Large intestine (tissue), 3 donors: ENCODE data around the gene CEP44. TPM values are rescaled to one million over a fixed set of nuclear protein-coding genes. Genes with fewer than 3 reads are reported as not detected.

ENCODE experiments used
- DNase-seq, 2 donors: peaks; one replicate each; pipeline versions ENCODE4 v3.0.0 to v3.0.0-alpha.2; 2013
- H3K27ac ChIP-seq: one replicate; pipeline ENCODE4 v1.5.1; 2013; ENCODE audit warnings: low read length
- H3K27me3 ChIP-seq: 2 replicates; pipeline ENCODE4 v1.6.1; 2013; ENCODE audit warnings: low read length; ENCODE audit not compliant: control insufficient read depth, insufficient read depth
- H3K36me3 ChIP-seq: 2 replicates; pipeline ENCODE4 v1.6.1; 2013; ENCODE audit warnings: low read length; ENCODE audit not compliant: control insufficient read depth, insufficient read depth
- H3K4me1 ChIP-seq: one replicate; pipeline ENCODE4 v1.6.1; 2013; ENCODE audit warnings: low read length; ENCODE audit not compliant: control insufficient read depth, insufficient read depth
- H3K4me3 ChIP-seq: one replicate; pipeline ENCODE4 v1.5.1; 2013; ENCODE audit warnings: low read length
- H3K9me3 ChIP-seq: one replicate; pipeline ENCODE4 v1.6.1; 2013; ENCODE audit warnings: mild to moderate bottlenecking, low read depth, low read length, moderate library complexity; ENCODE audit not compliant: control insufficient read depth
- WGBS: methylation state at CpG from one replicate; pipeline ENCODE4 v1.1.5; 2013; ENCODE audit warnings: low lambda C conversion rate; ENCODE audit not compliant: insufficient coverage; 5-methylcytosine and 5-hydroxymethylcytosine counted together
- polyA plus RNA-seq: library from polyadenylated mRNA; unstranded; fragments of 120-200 nt; gene quantifications from one replicate; pipeline ENCODE4 v1.2.1, GENCODE V29; 2013

Gene CEP44
- polyA plus RNA-seq, 1 donor: 22.2 TPM

- no peak for DNase-seq
- H3K4me1 ChIP-seq: no peaks in the 10 kb centered on the region
- no peak overlapping the region for H3K4me3 ChIP-seq
- H3K9me3 ChIP-seq: no peaks in the 10 kb centered on the region
- H3K36me3 ChIP-seq: peaks cover 6% of the 10 kb centered on the region
- no peak overlapping the region for H3K27ac ChIP-seq
- H3K27me3 ChIP-seq: no peaks in the 10 kb centered on the region
Observed at GRCh38 chr4:174317531-174317930, 33.8 kb downstream of the CEP44 start.

GRCh38 chr4:174318829-174319764 lies 35.4 kb downstream of the CEP44 start:
- Histone ChIP-seq H3K4me3 (no peak overlapping the region), H3K9me3 (no peaks in the 10 kb centered on the region), H3K27ac (no peak overlapping the region), H3K27me3 (no peaks in the 10 kb centered on the region), H3K36me3 (peaks cover 3% of the 10 kb centered on the region), H3K4me1 (no peaks in the 10 kb centered on the region)
- peak in 1 of 2 donors; percentile 7 for DNase-seq
- 29% methylated on average over 1 of the region's 8 CpGs for WGBS

- DNase-seq: no peak
- 94% methylated on average over 3 of the region's 5 CpGs for WGBS
- no peak overlapping the region for H3K27ac ChIP-seq
- no peaks in the 10 kb centered on the region for H3K9me3 ChIP-seq
- H3K4me1 ChIP-seq: no peaks in the 10 kb centered on the region
- H3K4me3 ChIP-seq: no peak overlapping the region
- no peaks in the 10 kb centered on the region for H3K36me3 ChIP-seq
- H3K27me3 ChIP-seq: no peaks in the 10 kb centered on the region
Observed at GRCh38 chr4:174320494-174321199, 36.9 kb downstream of the CEP44 start.

GRCh38 chr4:174324236-174324635 lies 40.5 kb downstream of the CEP44 start:
- H3K36me3 ChIP-seq: no peaks in the 10 kb centered on the region
- H3K27ac ChIP-seq: no peak overlapping the region
- no CpG with 5 or more reads among the region's 1 CpG for WGBS
- H3K27me3 ChIP-seq: no peaks in the 10 kb centered on the region
- H3K4me1 ChIP-seq: no peaks in the 10 kb centered on the region
- H3K9me3 ChIP-seq: no peaks in the 10 kb centered on the region
- DNase-seq: no peak
- H3K4me3 ChIP-seq: no peak overlapping the region

GRCh38 chr4:174324725-174325124 lies 41.0 kb downstream of the CEP44 start:
- Histone ChIP-seq H3K9me3 (no peaks in the 10 kb centered on the region), H3K4me3 (no peak overlapping the region), H3K36me3 (no peaks in the 10 kb centered on the region), H3K27ac (no peak overlapping the region), H3K27me3 (no peaks in the 10 kb centered on the region), H3K4me1 (no peaks in the 10 kb centered on the region)
- DNase-seq: no peak
- WGBS: no CpG with 5 or more reads among the region's 2 CpGs

- Histone ChIP-seq H3K4me3 (no peak overlapping the region), H3K9me3 (no peaks in the 10 kb centered on the region), H3K36me3 (no peaks in the 10 kb centered on the region), H3K27me3 (no peaks in the 10 kb centered on the region), H3K27ac (no peak overlapping the region), H3K4me1 (no peaks in the 10 kb centered on the region)
- DNase-seq: no peak
- WGBS: 100% methylated on average over 1 of the region's 4 CpGs
Observed at GRCh38 chr4:174332741-174333493, 49.2 kb downstream of the CEP44 start.

- WGBS: 100% methylated on average over 1 of the region's 3 CpGs
Observed at GRCh38 chr4:174334628-174335027, 50.9 kb downstream of the CEP44 start.

GRCh38 chr4:174340714-174341113 lies 57.0 kb downstream of the CEP44 start:
- no CpG with 5 or more reads among the region's 2 CpGs for WGBS
- Histone ChIP-seq H3K9me3 (no peaks in the 10 kb centered on the region), H3K36me3 (no peaks in the 10 kb centered on the region), H3K27me3 (no peaks in the 10 kb centered on the region), H3K4me1 (no peaks in the 10 kb centered on the region), H3K4me3 (no peak overlapping the region), H3K27ac (no peak overlapping the region)
- no peak for DNase-seq

More at GRCh38 chr4:174334628-174335027, 50.9 kb downstream of the CEP44 start:
- Histone ChIP-seq H3K36me3 (no peaks in the 10 kb centered on the region), H3K4me1 (no peaks in the 10 kb centered on the region), H3K27ac (no peak overlapping the region), H3K9me3 (no peaks in the 10 kb centered on the region), H3K4me3 (no peak overlapping the region), H3K27me3 (no peaks in the 10 kb centered on the region)
- no peak for DNase-seq

GRCh38 chr4:174349156-174349555 lies 65.4 kb downstream of the CEP44 start:
- Histone ChIP-seq H3K36me3 (no peaks in the 10 kb centered on the region), H3K4me1 (no peaks in the 10 kb centered on the region)
- WGBS: 100% methylated on average over 1 of the region's 1 CpG

GRCh38 chr4:174352061-174352819 lies 68.5 kb downstream of the CEP44 start:
- H3K4me3 ChIP-seq: no peak overlapping the region
- WGBS: 86% methylated on average over 4 of the region's 5 CpGs
- no peak overlapping the region for H3K27ac ChIP-seq
- no peaks in the 10 kb centered on the region for H3K27me3 ChIP-seq
- H3K9me3 ChIP-seq: no peaks in the 10 kb centered on the region
- DNase-seq: no peak
- no peaks in the 10 kb centered on the region for H3K4me1 ChIP-seq
- no peaks in the 10 kb centered on the region for H3K36me3 ChIP-seq

More at GRCh38 chr4:174349156-174349555, 65.4 kb downstream of the CEP44 start:
- DNase-seq: no peak
- Histone ChIP-seq H3K9me3 (no peaks in the 10 kb centered on the region), H3K4me3 (no peak overlapping the region), H3K27me3 (no peaks in the 10 kb centered on the region), H3K27ac (no peak overlapping the region)
